ENCODE measurements around the gene SUCO.

DNA sequence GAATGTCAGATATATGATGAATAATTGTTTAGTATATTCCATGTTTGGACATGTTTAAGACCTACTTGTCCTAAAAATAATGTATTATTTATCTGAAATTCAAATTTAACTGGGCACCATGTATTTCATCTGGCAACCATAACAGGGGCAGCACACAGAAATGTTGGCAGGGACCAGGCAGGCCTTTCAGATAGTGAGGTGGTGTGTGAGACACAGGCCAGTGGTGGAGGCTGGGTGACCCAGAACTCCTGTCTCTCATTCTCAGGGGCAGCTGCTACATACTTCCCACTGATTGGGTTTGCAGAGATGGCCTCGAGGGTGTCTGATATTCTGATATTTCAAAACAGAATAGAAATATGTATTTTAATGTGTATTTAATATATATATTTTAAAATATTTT, 124.6 kb downstream of the SUCO start:
- TF ChIP-seq, protein P1, sequence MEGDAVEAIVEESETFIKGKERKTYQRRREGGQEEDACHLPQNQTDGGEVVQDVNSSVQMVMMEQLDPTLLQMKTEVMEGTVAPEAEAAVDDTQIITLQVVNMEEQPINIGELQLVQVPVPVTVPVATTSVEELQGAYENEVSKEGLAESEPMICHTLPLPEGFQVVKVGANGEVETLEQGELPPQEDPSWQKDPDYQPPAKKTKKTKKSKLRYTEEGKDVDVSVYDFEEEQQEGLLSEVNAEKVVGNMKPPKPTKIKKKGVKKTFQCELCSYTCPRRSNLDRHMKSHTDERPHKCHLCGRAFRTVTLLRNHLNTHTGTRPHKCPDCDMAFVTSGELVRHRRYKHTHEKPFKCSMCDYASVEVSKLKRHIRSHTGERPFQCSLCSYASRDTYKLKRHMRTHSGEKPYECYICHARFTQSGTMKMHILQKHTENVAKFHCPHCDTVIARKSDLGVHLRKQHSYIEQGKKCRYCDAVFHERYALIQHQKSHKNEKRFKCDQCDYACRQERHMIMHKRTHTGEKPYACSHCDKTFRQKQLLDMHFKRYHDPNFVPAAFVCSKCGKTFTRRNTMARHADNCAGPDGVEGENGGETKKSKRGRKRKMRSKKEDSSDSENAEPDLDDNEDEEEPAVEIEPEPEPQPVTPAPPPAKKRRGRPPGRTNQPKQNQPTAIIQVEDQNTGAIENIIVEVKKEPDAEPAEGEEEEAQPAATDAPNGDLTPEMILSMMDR (IDR thresholded peaks at IDR 0.05): no peak
- TF ChIP-seq POLR2A (IDR thresholded peaks at IDR 0.05): no peak
